Transverse colon (tissue), 3 donors: ENCODE results near the gene PDE12.

Source experiments
- POLR2A ChIP-seq: fragments of 450-650 bp; IDR thresholded peaks from one replicate; pipeline ENCODE4 v1.6.1; 2016; ENCODE audit warnings: antibody characterized with exemption, mild to moderate bottlenecking, moderate library complexity
- TF ChIP-seq, protein P1 (sequence below), 5 experiments: fragments of 200-600 bp in 3 of 5; fragments of 450-650 bp in 2 of 5; sonication (generic) in 3 of 5; IDR thresholded peaks; 1 replicate in 2 of 5; 2 replicates in 3 of 5; pipeline ENCODE4 v1.5.1; 2016 to 2017; ENCODE audit warnings: antibody characterized with exemption in 5 of 5, inconsistent platforms in 3 of 5, mild to moderate bottlenecking in 2 of 5, moderate library complexity in 1 of 5

DNA sequence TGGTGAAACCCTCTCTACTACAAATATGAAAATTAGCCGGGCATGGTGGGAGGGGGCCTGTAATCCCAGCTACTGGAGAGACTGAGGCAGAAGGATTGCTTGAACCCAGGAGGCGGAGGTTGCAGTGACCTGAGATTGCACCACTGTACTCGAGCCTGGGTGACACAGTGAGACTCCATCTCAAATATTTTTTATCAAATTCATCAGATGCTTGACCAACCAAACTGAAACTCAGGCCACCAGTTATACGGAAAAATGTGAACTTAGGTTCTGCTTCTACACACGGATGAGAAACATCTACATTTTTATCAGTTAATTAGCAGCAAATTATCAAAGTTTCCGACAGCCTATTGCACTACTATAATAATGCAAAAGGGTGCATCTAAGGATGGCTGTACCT lies 36.2 kb downstream of the PDE12 start:
- TF ChIP-seq, protein P1, sequence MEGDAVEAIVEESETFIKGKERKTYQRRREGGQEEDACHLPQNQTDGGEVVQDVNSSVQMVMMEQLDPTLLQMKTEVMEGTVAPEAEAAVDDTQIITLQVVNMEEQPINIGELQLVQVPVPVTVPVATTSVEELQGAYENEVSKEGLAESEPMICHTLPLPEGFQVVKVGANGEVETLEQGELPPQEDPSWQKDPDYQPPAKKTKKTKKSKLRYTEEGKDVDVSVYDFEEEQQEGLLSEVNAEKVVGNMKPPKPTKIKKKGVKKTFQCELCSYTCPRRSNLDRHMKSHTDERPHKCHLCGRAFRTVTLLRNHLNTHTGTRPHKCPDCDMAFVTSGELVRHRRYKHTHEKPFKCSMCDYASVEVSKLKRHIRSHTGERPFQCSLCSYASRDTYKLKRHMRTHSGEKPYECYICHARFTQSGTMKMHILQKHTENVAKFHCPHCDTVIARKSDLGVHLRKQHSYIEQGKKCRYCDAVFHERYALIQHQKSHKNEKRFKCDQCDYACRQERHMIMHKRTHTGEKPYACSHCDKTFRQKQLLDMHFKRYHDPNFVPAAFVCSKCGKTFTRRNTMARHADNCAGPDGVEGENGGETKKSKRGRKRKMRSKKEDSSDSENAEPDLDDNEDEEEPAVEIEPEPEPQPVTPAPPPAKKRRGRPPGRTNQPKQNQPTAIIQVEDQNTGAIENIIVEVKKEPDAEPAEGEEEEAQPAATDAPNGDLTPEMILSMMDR (IDR thresholded peaks at IDR 0.05): no peak
- no peak for TF ChIP-seq POLR2A
